Type B pancreatic cell (in vitro differentiated cells): ENCODE results near the gene AQP9. TPM values are rescaled to one million over a fixed set of nuclear protein-coding genes. Genes with fewer than 3 reads are reported as not detected.
"Not testable (repeated sequence)": the region's sequence is repeated elsewhere in the genome, so short reads cannot be mapped to it uniquely, and the experiment has no call there.

ENCODE experiments used
- DNase-seq: peaks from one replicate; pipeline ENCODE4 v3.0.0; 2021; ENCODE audit warnings: mixed read lengths; ENCODE audit not compliant: unreplicated experiment; ENCODE audit errors: extremely low spot score
- H3K27ac Mint-ChIP-seq: 2 replicates; pipeline ENCODE4 v1.8.0; 2021; ENCODE audit warnings: mild to moderate bottlenecking, mixed read lengths
- H3K27me3 Mint-ChIP-seq: 2 replicates; pipeline ENCODE4 v1.8.0; 2021; ENCODE audit warnings: mixed read lengths
- H3K36me3 Mint-ChIP-seq: 2 replicates; pipeline ENCODE4 v1.8.0; 2021; ENCODE audit warnings: mixed read lengths
- H3K4me1 Mint-ChIP-seq: one replicate; pipeline ENCODE4 v1.8.0; 2021; ENCODE audit warnings: mixed read lengths; ENCODE audit not compliant: unreplicated experiment
- H3K4me3 Mint-ChIP-seq: 2 replicates; pipeline ENCODE4 v1.8.0; 2021; ENCODE audit warnings: mild to moderate bottlenecking, mixed read lengths
- H3K9me3 Mint-ChIP-seq: 2 replicates; pipeline ENCODE4 v1.8.0; 2021; ENCODE audit warnings: mixed read lengths
- CTCF ChIP-seq: fragments of 200-600 bp; sonication (generic); conservative IDR thresholded peaks from 2 replicates; pipeline ENCODE4 v1.5.0; 2021; ENCODE audit warnings: antibody characterized with exemption, mild to moderate bottlenecking
- total RNA-seq: library from RNA; stranded (reverse); gene quantifications from 2 replicates; pipeline ENCODE4 v1.2.1, GENCODE V29; 2021; ENCODE audit warnings: low replicate concordance

The AQP9 gene
- total RNA-seq, 1 donor from 2014 or later = not detected

GRCh38 chr15:58179741-58180381 is 41.7 kb downstream of the AQP9 start:
- peaks cover 30% of the 10 kb centered on the region for H3K27me3 Mint-ChIP-seq
- peaks cover 6% of the 10 kb centered on the region for H3K4me1 Mint-ChIP-seq
- TF ChIP-seq CTCF = no peak
- no peaks in the 10 kb centered on the region for H3K36me3 Mint-ChIP-seq
- no peak for DNase-seq
- no peak overlapping the region for H3K27ac Mint-ChIP-seq
- no peak overlapping the region for H3K4me3 Mint-ChIP-seq
- H3K9me3 Mint-ChIP-seq = no peaks in the 10 kb centered on the region

DNA sequence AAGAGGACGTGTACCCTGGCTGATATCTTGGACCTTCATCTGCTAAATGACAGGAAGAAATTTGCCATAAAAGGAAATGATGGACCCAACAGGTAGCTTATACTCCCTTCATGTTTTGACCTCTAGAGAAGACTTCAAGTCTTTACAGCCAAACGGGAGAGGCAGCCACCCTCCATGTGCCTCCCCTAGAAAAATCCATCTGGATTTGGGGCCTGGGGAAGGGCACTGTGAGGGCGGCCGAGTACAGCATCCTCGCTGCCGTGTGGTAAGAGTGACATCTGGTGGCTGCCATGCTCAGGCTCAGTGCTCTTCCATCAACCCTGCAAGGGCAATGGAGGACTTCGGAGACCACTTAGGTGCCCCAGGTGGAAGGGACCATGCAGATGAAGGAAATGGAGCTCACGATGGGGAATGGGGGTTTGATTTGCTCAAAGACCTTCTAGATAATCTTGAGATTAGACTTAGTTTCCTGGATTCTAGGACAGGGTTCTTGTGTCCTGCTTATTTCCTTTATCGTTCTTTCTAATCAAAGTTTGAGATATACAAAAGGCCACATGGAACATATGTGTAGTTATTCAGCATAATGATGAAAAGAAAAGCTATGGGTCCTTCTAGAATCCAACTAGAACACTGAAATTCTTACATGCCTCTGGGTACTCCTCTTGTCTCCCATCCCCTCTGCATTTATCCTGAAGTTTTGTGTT is 44.4 kb downstream of the AQP9 start:
- H3K4me1 Mint-ChIP-seq = peaks cover 6% of the 10 kb centered on the region
- no peaks in the 10 kb centered on the region for H3K9me3 Mint-ChIP-seq
- TF ChIP-seq CTCF = peak; percentile 83
- no peaks in the 10 kb centered on the region for H3K36me3 Mint-ChIP-seq
- DNase-seq = no peak
- peaks cover 41% of the 10 kb centered on the region for H3K27me3 Mint-ChIP-seq
- no peak overlapping the region for H3K27ac Mint-ChIP-seq
- no peak overlapping the region for H3K4me3 Mint-ChIP-seq

DNA sequence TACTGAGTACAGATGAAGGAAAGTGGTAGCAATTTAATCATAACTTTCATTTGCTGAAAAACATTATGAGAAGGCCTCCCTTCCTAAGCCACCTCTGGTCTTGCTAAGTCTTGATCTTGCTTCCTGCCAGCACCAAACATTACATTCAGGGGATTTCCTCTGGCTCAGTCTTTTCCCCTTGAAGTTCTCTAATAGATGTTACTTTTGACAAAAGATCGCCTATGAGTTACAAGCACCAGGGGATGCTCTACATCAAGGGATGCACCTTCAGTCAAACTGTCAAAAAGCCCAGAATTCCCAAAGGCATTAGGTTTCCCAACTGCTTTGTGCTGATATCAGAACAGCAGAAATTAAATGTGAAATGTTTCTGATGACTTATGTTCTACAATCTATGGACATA is 47.3 kb downstream of the AQP9 start:
- no peak overlapping the region for H3K4me3 Mint-ChIP-seq
- H3K27ac Mint-ChIP-seq = no peak overlapping the region
- no peak for TF ChIP-seq CTCF
- no peak for DNase-seq
- H3K9me3 Mint-ChIP-seq = no peaks in the 10 kb centered on the region
- no peaks in the 10 kb centered on the region for H3K36me3 Mint-ChIP-seq
- H3K4me1 Mint-ChIP-seq = peaks cover 6% of the 10 kb centered on the region
- H3K27me3 Mint-ChIP-seq = peaks cover 45% of the 10 kb centered on the region

DNA sequence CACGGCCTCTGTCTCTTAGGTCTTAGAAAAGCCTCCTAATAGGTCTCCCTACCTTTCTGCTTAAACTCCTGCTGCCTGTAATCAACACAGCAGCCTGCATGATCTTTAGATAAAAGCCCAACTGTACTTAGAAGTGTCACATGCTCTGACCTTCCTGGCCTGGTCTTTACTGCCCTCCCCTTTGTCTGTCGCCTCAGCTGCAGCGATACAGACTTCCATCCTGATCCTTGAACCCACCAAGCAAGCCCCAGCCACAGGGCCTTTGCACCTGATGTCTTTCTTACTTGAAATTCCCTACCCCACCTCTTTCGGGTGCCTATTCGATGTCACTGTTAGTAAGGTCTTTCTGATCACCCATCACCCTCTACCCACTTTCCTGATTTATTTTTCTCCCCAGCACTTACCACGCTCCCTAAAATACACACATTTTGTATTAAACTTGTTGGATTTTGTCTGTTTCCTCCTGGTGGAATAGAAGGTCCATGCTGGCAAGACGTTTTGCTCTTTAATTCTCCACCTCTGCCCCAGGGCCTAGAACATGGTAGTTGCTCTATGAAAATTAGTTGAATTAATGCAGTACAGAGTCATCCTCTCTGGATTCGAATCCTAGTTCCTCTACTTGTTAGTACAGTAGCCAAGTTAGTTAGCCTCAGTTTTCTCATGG is 51.1 kb downstream of the AQP9 start:
- Mint-ChIP-seq H3K27me3 (peaks cover 27% of the 10 kb centered on the region), H3K4me3 (no peak overlapping the region), H3K27ac (no peak overlapping the region), H3K36me3 (no peaks in the 10 kb centered on the region), H3K9me3 (no peaks in the 10 kb centered on the region), H3K4me1 (no peaks in the 10 kb centered on the region)
- no peak for TF ChIP-seq CTCF
- DNase-seq = no peak

DNA sequence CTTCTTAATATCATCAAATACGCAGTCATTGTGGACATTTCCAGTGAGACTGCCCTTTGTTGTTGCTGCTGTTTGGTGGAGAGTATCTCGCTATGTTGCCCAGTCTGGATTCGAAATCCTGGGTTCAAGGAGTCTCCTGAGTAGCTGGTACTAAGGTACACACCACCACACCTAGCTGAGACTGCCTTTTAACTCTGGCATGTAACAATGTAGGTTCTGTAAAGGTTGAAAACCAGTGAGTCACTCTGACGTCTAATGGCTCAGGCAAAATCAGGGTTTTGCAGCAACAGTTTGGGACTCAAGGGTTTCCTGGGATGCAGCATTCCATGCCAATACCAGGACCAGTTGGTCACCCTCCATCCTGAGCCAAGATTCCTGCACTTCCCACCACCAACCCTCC is 52.2 kb downstream of the AQP9 start:
- H3K36me3 Mint-ChIP-seq = no peaks in the 10 kb centered on the region
- no peak overlapping the region for H3K4me3 Mint-ChIP-seq
- no peaks in the 10 kb centered on the region for H3K4me1 Mint-ChIP-seq
- no peak for DNase-seq
- peaks cover 22% of the 10 kb centered on the region for H3K27me3 Mint-ChIP-seq
- no peak for TF ChIP-seq CTCF
- no peak overlapping the region for H3K27ac Mint-ChIP-seq
- H3K9me3 Mint-ChIP-seq = peaks cover 5% of the 10 kb centered on the region

GRCh38 chr15:58193636-58194035 is 55.5 kb downstream of the AQP9 start:
- not testable (repeated sequence) for DNase-seq, H3K36me3 Mint-ChIP-seq, H3K4me1 Mint-ChIP-seq, H3K27ac Mint-ChIP-seq, H3K4me3 Mint-ChIP-seq
- peaks cover 12% of the 10 kb centered on the region for H3K9me3 Mint-ChIP-seq
- peaks cover 14% of the 10 kb centered on the region for H3K27me3 Mint-ChIP-seq
